CD14-positive monocyte (primary cell): ENCODE results near the gene PGR. TPM values are rescaled to one million over a fixed set of nuclear protein-coding genes. Genes with fewer than 3 reads are reported as not detected.

ENCODE experiments used
- DNase-seq, 3 donors: peaks; one replicate each; pipeline ENCODE4 v3.0.0-alpha.2; 2011 to 2022
- H2AFZ ChIP-seq: 2 replicates; pipeline ENCODE4 v1.6.0; 2012; ENCODE audit warnings: mild to moderate bottlenecking, low read depth, low read length, inconsistent platforms; ENCODE audit not compliant: insufficient read depth, poor library complexity, severe bottlenecking
- H3K27ac ChIP-seq, 2 donors: 1 replicate in 1 of 2; 2 replicates in 1 of 2; pipeline ENCODE4 v1.5.1; 2012 to 2013; ENCODE audit warnings: low read length in 2 of 2, control low read depth in 1 of 2, inconsistent platforms in 1 of 2, low read depth in 1 of 2, mild to moderate bottlenecking in 1 of 2
- H3K27me3 ChIP-seq, 2 donors: one replicate each; pipeline versions ENCODE4 v1.6.0 to v1.6.1; 2011 to 2013; ENCODE audit warnings: low read length in 2 of 2; ENCODE audit not compliant: control insufficient read depth in 2 of 2, insufficient read depth in 2 of 2
- H3K36me3 ChIP-seq, 2 donors: replicated peaks in 1 of 2; 1 replicate in 1 of 2; 2 replicates in 1 of 2; pipeline versions ENCODE4 v1.5.1 to v1.6.1; 2012 to 2013; ENCODE audit warnings: low read length in 2 of 2, control low read depth in 1 of 2, inconsistent platforms in 1 of 2, mild to moderate bottlenecking in 1 of 2; ENCODE audit not compliant: insufficient read depth in 2 of 2, control insufficient read depth in 1 of 2
- H3K4me1 ChIP-seq, 2 donors: 1 replicate in 1 of 2; 2 replicates in 1 of 2; pipeline versions ENCODE4 v1.5.1 to v1.6.1; 2012 to 2013; ENCODE audit warnings: low read length in 2 of 2, control low read depth in 1 of 2, inconsistent platforms in 1 of 2, mild to moderate bottlenecking in 1 of 2, moderate library complexity in 1 of 2; ENCODE audit not compliant: insufficient read depth in 2 of 2, control insufficient read depth in 1 of 2
- H3K4me2 ChIP-seq: replicated peaks from 2 replicates; pipeline ENCODE3; 2012; ENCODE audit warnings: low read length, moderate library complexity, mild to moderate bottlenecking; ENCODE audit not compliant: poor library complexity, severe bottlenecking; ENCODE audit errors: extremely low read depth
- H3K4me3 ChIP-seq, 3 experiments: fragments of 200-600 bp in 1 of 3; sonication (generic) in 1 of 3; replicated peaks in 1 of 3; 1 replicate in 2 of 3; 2 replicates in 1 of 3; pipeline ENCODE4 v1.5.1; 2011 to 2013; ENCODE audit warnings: low read length in 3 of 3, mild to moderate bottlenecking in 3 of 3, control low read depth in 2 of 3, low read depth in 2 of 3, inconsistent platforms in 1 of 3, moderate library complexity in 1 of 3
- H3K79me2 ChIP-seq: 2 replicates; pipeline ENCODE4 v1.6.0; 2012; ENCODE audit warnings: mild to moderate bottlenecking, control low read depth, inconsistent platforms, low read length, moderate library complexity; ENCODE audit not compliant: insufficient read depth
- H3K9ac ChIP-seq: 2 replicates; pipeline ENCODE4 v1.6.0; 2017; ENCODE audit warnings: low read length, mild to moderate bottlenecking; ENCODE audit not compliant: insufficient read depth, poor library complexity, severe bottlenecking
- H3K9me3 ChIP-seq, 2 donors: replicated peaks in 1 of 2; 1 replicate in 1 of 2; 2 replicates in 1 of 2; pipeline versions ENCODE4 v1.5.1 to v1.6.1; 2012 to 2013; ENCODE audit warnings: low read length in 2 of 2, control low read depth in 1 of 2; ENCODE audit not compliant: control insufficient read depth in 1 of 2, insufficient read depth in 1 of 2
- H4K20me1 ChIP-seq: 2 replicates; pipeline ENCODE4 v1.6.0; 2012; ENCODE audit warnings: mild to moderate bottlenecking, low read length, control low read depth, moderate library complexity; ENCODE audit not compliant: insufficient read depth
- H3K27ac Mint-ChIP-seq, 7 donors: one replicate each; pipeline ENCODE4 v1.8.0; 2020; ENCODE audit warnings: mild to moderate bottlenecking in 7 of 7, mixed read lengths in 7 of 7, moderate library complexity in 6 of 7, inconsistent platforms in 2 of 7
- H3K27me3 Mint-ChIP-seq, 3 donors: one replicate each; pipeline ENCODE4 v1.8.0; 2021 to 2022; ENCODE audit warnings: low read depth in 3 of 3, mild to moderate bottlenecking in 3 of 3, mixed read lengths in 3 of 3, moderate library complexity in 3 of 3, inconsistent platforms in 1 of 3
- H3K36me3 Mint-ChIP-seq, 2 donors: one replicate each; pipeline ENCODE4 v1.8.0; 2020; ENCODE audit warnings: mixed read lengths in 2 of 2, inconsistent platforms in 1 of 2, mild to moderate bottlenecking in 1 of 2
- H3K4me1 Mint-ChIP-seq: one replicate; pipeline ENCODE4 v1.8.0; 2020; ENCODE audit warnings: mild to moderate bottlenecking, mixed read lengths
- H3K4me3 Mint-ChIP-seq, 2 donors: one replicate each; pipeline ENCODE4 v1.8.0; 2020; ENCODE audit warnings: mild to moderate bottlenecking in 2 of 2, mixed read lengths in 2 of 2, moderate library complexity in 1 of 2
- H3K9me3 Mint-ChIP-seq, 7 donors: one replicate each; pipeline ENCODE4 v1.8.0; 2020 to 2022; ENCODE audit warnings: mixed read lengths in 7 of 7, mild to moderate bottlenecking in 6 of 7, moderate library complexity in 6 of 7, inconsistent platforms in 2 of 7
- WGBS: methylation state at CpG from one replicate; pipeline ENCODE4 v1.1.5; 2013; ENCODE audit warnings: missing lambda C conversion rate; ENCODE audit not compliant: insufficient coverage; 5-methylcytosine and 5-hydroxymethylcytosine counted together
- intact Hi-C, 2 donors: fragments of 100-400 bp; cut with micrococcal nuclease; formaldehyde crosslinking; loops; one replicate each; pipeline versions ENCODE4 v1.15.0 to v1.15.1; 2023
- polyA plus RNA-seq, 3 donors: library from polyadenylated mRNA; depleted of rRNA in 1 of 3; unstranded in 2 of 3; stranded (reverse) in 1 of 3; fragments of 300-500 nt in 2 of 3; fragments of >200 nt in 1 of 3; fragmentation: Illumina TruSeq in 2 of 3; gene quantifications; 1 replicate in 2 of 3; 2 replicates in 1 of 3; pipeline ENCODE4 v1.2.3, GENCODE V29; 2012 to 2021
- TF ChIP-seq, protein P1 (sequence below): fragments of 200-600 bp; IDR thresholded peaks from one replicate; pipeline ENCODE4 v1.8.0; 2022; ENCODE audit warnings: antibody characterized with exemption, mild to moderate bottlenecking

Gene PGR
- polyA plus RNA-seq, 3 donors: not detected

DNA sequence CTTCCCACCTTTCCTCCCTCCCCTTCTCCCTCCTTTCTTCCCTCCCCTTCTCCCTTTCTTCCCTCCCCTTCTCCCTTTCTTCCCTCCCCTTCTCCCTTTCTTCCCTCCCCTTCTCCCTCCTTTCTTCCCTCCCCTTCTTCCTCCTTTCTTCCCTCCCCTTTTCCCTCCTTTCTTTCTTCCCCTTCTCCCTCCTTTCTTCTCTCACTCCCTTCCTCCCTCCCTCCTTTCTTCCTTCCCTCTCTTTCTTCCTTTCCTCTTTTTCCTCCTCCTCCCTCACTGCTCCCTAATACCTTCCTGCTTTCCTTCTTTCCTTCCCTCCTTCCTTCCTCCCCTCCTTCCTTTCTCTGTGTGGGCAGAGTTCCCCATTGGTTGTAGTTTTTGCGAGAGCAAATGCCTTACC is 76.1 kb downstream of the PGR start:
- no peaks in the 10 kb centered on the region for H3K27me3 ChIP-seq
- TF ChIP-seq, protein P1, sequence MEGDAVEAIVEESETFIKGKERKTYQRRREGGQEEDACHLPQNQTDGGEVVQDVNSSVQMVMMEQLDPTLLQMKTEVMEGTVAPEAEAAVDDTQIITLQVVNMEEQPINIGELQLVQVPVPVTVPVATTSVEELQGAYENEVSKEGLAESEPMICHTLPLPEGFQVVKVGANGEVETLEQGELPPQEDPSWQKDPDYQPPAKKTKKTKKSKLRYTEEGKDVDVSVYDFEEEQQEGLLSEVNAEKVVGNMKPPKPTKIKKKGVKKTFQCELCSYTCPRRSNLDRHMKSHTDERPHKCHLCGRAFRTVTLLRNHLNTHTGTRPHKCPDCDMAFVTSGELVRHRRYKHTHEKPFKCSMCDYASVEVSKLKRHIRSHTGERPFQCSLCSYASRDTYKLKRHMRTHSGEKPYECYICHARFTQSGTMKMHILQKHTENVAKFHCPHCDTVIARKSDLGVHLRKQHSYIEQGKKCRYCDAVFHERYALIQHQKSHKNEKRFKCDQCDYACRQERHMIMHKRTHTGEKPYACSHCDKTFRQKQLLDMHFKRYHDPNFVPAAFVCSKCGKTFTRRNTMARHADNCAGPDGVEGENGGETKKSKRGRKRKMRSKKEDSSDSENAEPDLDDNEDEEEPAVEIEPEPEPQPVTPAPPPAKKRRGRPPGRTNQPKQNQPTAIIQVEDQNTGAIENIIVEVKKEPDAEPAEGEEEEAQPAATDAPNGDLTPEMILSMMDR: no peak
- no peaks in the 10 kb centered on the region for H3K36me3 ChIP-seq
- Mint-ChIP-seq H3K4me3 (no peak overlapping the region), H3K4me1 (no peaks in the 10 kb centered on the region), H3K9me3 (peaks cover 0 to 6% (median 2%) of the 10 kb centered on the region in 7 donors), H3K36me3 (no peaks in the 10 kb centered on the region), H3K27me3 (peaks cover 0 to 2% (median 0%) of the 10 kb centered on the region in 3 donors), H3K27ac (no peak overlapping the region)
- no peak overlapping the region for H3K4me2 ChIP-seq
- no peak overlapping the region for H2AFZ ChIP-seq
- WGBS: 80% methylated on average over 1 of the region's 1 CpG
- H3K27ac ChIP-seq: no peak overlapping the region
- intact Hi-C loops: no loop called here
- no peak for DNase-seq
- no peaks in the 10 kb centered on the region for H3K4me1 ChIP-seq
- H3K4me3 ChIP-seq: no peak overlapping the region
- no peak overlapping the region for H3K9ac ChIP-seq
- peaks cover 0 to 4% of the 10 kb centered on the region in 2 donors for H3K9me3 ChIP-seq
- no peaks in the 10 kb centered on the region for H4K20me1 ChIP-seq
- H3K79me2 ChIP-seq: no peaks in the 10 kb centered on the region

DNA sequence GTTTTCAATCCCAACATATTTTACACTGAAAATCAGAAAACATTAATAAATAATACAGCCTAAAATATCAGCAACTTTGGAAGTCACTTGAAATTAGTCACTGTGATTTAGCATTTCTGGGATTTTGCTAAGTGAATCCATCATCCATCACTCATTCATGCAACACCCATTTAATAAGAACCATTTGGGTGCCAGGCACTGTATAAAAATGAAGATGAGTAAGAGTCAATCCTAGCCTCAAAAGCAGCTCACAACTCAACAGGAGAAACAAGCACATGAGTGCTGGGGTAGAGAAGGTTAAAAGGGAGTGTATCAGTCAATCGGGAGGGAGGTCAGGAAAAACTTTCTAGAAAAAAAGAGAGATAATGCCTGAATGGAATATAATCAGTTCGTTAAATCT is 77.9 kb downstream of the PGR start:
- H3K4me1 ChIP-seq: no peaks in the 10 kb centered on the region
- H3K27me3 ChIP-seq: no peaks in the 10 kb centered on the region
- Mint-ChIP-seq H3K36me3 (no peaks in the 10 kb centered on the region), H3K27ac (no peak overlapping the region), H3K4me1 (no peaks in the 10 kb centered on the region), H3K27me3 (peaks cover 0 to 2% (median 1%) of the 10 kb centered on the region in 3 donors), H3K4me3 (no peak overlapping the region), H3K9me3 (peaks cover 0 to 4% (median 3%) of the 10 kb centered on the region in 7 donors)
- H3K27ac ChIP-seq: no peak overlapping the region
- no peak for DNase-seq
- no peak overlapping the region for H2AFZ ChIP-seq
- TF ChIP-seq, protein P1: no peak
- intact Hi-C loops: no loop called here
- H3K9ac ChIP-seq: no peak overlapping the region
- H3K4me2 ChIP-seq: no peak overlapping the region
- peaks cover 0 to 4% of the 10 kb centered on the region in 2 donors for H3K9me3 ChIP-seq
- no CpG with 5 or more reads among the region's 2 CpGs for WGBS
- no peak overlapping the region for H3K4me3 ChIP-seq
- H4K20me1 ChIP-seq: no peaks in the 10 kb centered on the region
- H3K79me2 ChIP-seq: no peaks in the 10 kb centered on the region
- no peaks in the 10 kb centered on the region for H3K36me3 ChIP-seq
